HCT116 (cell line): Measurements from ENCODE around the gene MAEA. TPM values are rescaled to one million over a fixed set of nuclear protein-coding genes. Genes with fewer than 3 reads are reported as not detected.

Source experiments
- ATAC-seq: fragments of 200-7000 bp; cut with Tn5 transposase; 2 replicates; pipeline ENCODE4 v1.9.1; 2020; ENCODE audit warnings: mild to moderate bottlenecking, moderate library complexity
- BruUV-seq: library from RNA; stranded (reverse); fragments of 400-500 nt; replicated peaks from 2 replicates; lab custom pipeline; 2021; lab: Mats Ljungman, UMichigan
- CTCF ChIA-PET: fragments of 300-600 bp; sonication (Branson Sonifier 250); formaldehyde crosslinking; loops from one replicate; lab custom pipeline; 2021; ENCODE audit warnings: antibody characterized with exemption; lab: Charles Lee
- POLR2A ChIA-PET: fragments of 300-600, 350-600 bp; sonication (Branson Sonifier 250); formaldehyde crosslinking; loops from one replicate; lab custom pipeline; 2021; ENCODE audit warnings: antibody characterized with exemption; lab: Charles Lee
- RAD21 ChIA-PET, 2 experiments: fragments of 300-600 bp; sonication (Branson Sonifier 250); formaldehyde crosslinking; loops; one replicate each; lab custom pipeline; 2023; ENCODE audit warnings: low total read pairs in 2 of 2; ENCODE audit not compliant: uncharacterized antibody in 2 of 2, unreplicated experiment in 2 of 2, low non-redundant PET in 1 of 2; lab: Charles Lee
- DNase-seq: peaks from one replicate; pipeline ENCODE4 v3.0.0-alpha.2; 2010; ENCODE audit warnings: low read depth, low spot score
- H2AFZ ChIP-seq: fragments of 200-600 bp; shearing (Covaris generic), sonication (generic); 2 replicates; pipeline ENCODE4 v1.6.1; 2017; ENCODE audit warnings: low read depth, mixed run types, mixed read lengths, antibody characterized with exemption, low read length; ENCODE audit not compliant: poor library complexity, severe bottlenecking
- H3K27ac ChIP-seq: 2 replicates; pipeline ENCODE4 v1.5.1; 2012; ENCODE audit warnings: low read depth, low read length
- H3K27me3 ChIP-seq: fragments of 200-600 bp; sonication (generic); 2 replicates; pipeline ENCODE4 v1.6.1; 2016; ENCODE audit warnings: mixed run types, low read length, mixed read lengths; ENCODE audit not compliant: insufficient read depth
- H3K36me3 ChIP-seq, 2 experiments: fragments of 200-500 bp in 1 of 2; fragments of 200-600 bp in 1 of 2; sonication (Bioruptor generic) in 1 of 2; sonication (generic) in 1 of 2; 2 replicates each; pipeline versions ENCODE4 v1.5.1 to v1.6.1; 2014 to 2016; ENCODE audit warnings: low read length in 2 of 2, inconsistent platforms in 1 of 2, mixed read lengths in 1 of 2, mixed run types in 1 of 2; ENCODE audit not compliant: insufficient read depth in 2 of 2, control insufficient read depth in 1 of 2
- H3K4me1 ChIP-seq, 2 experiments: fragments of 200-600 bp in 1 of 2; sonication (generic) in 1 of 2; 2 replicates each; pipeline versions ENCODE4 v1.5.1 to v1.6.1; 2012 to 2017; ENCODE audit warnings: low read length in 2 of 2, inconsistent platforms in 1 of 2, mild to moderate bottlenecking in 1 of 2, mixed read lengths in 1 of 2, mixed run types in 1 of 2, moderate library complexity in 1 of 2; ENCODE audit not compliant: insufficient read depth in 2 of 2, control insufficient read depth in 1 of 2
- H3K4me2 ChIP-seq: fragments of 200-600 bp; sonication (generic); 2 replicates; pipeline ENCODE4 v1.6.1; 2017; ENCODE audit warnings: mixed run types, low read length, mixed read lengths
- H3K4me3 ChIP-seq, 2 experiments: fragments of 200-600 bp in 1 of 2; sonication (generic) in 1 of 2; replicated peaks in 1 of 2; 2 replicates each; pipeline ENCODE4 v1.5.1; 2011 to 2016; ENCODE audit warnings: low read length in 2 of 2, control low read depth in 1 of 2, low read depth in 1 of 2, mild to moderate bottlenecking in 1 of 2, mixed read lengths in 1 of 2, mixed run types in 1 of 2
- H3K79me2 ChIP-seq: fragments of 200-600 bp; sonication (generic); 2 replicates; pipeline ENCODE4 v1.6.1; 2017; ENCODE audit warnings: mild to moderate bottlenecking, mixed run types, low read length, moderate library complexity, mixed read lengths; ENCODE audit not compliant: insufficient read depth
- H3K9ac ChIP-seq: fragments of 200-600 bp; sonication (generic); 2 replicates; pipeline ENCODE4 v1.6.1; 2016; ENCODE audit warnings: low read length, mixed read lengths
- H3K9me2 ChIP-seq: fragments of 200-600 bp; sonication (generic), shearing (Covaris generic); 2 replicates; pipeline ENCODE4 v1.6.1; 2017; ENCODE audit warnings: mixed run types, mild to moderate bottlenecking, moderate library complexity; ENCODE audit not compliant: insufficient read depth
- H3K9me3 ChIP-seq, 2 experiments: fragments of 200-500 bp in 1 of 2; fragments of 200-600 bp in 1 of 2; sonication (Bioruptor generic) in 1 of 2; sonication (generic) in 1 of 2; 2 replicates each; pipeline ENCODE4 v1.6.1; 2014 to 2017; ENCODE audit warnings: low read length in 2 of 2, mixed read lengths in 2 of 2, inconsistent platforms in 1 of 2, low read depth in 1 of 2, mild to moderate bottlenecking in 1 of 2, mixed run types in 1 of 2, moderate library complexity in 1 of 2; ENCODE audit not compliant: control insufficient read depth in 1 of 2, insufficient read depth in 1 of 2
- H4K20me1 ChIP-seq: fragments of 200-600 bp; sonication (generic), shearing (Covaris generic); 2 replicates; pipeline ENCODE4 v1.6.1; 2017; ENCODE audit warnings: mixed run types, mild to moderate bottlenecking, moderate library complexity; ENCODE audit not compliant: insufficient read depth
- ATF3 ChIP-seq: IDR thresholded peaks from 2 replicates; pipeline ENCODE4 v1.6.1; 2012
- CEBPB ChIP-seq: IDR thresholded peaks from 2 replicates; pipeline ENCODE4 v1.6.1; 2012; ENCODE audit warnings: low read depth
- CTCF ChIP-seq, 3 experiments: fragments of 200-600 bp in 1 of 3; sonication (generic) in 1 of 3; IDR thresholded peaks in 2 of 3; conservative IDR thresholded peaks in 1 of 3; 2 replicates each; pipeline ENCODE4 v1.5.1; 2012 to 2017; ENCODE audit warnings: low read depth in 2 of 3, low read length in 2 of 3, antibody characterized with exemption in 1 of 3, borderline replicate concordance in 1 of 3, control low read depth in 1 of 3, mild to moderate bottlenecking in 1 of 3, mixed read lengths in 1 of 3, mixed run types in 1 of 3, moderate library complexity in 1 of 3; ENCODE audit not compliant: insufficient read depth in 1 of 3
- EGR1 ChIP-seq: IDR thresholded peaks from 2 replicates; pipeline ENCODE4 v1.6.1; 2012; ENCODE audit warnings: low read depth
- ELF1 ChIP-seq: IDR thresholded peaks from 2 replicates; pipeline ENCODE4 v1.6.1; 2012; ENCODE audit warnings: low read depth, borderline replicate concordance
- EZH2 ChIP-seq: fragments of 200-600 bp; sonication (generic); IDR thresholded peaks from 2 replicates; pipeline ENCODE4 v1.6.1; 2017; ENCODE audit warnings: antibody characterized with exemption, mixed run types
- MAX ChIP-seq: IDR thresholded peaks from 2 replicates; pipeline ENCODE4 v1.6.1; 2012
- POLR2A ChIP-seq: IDR thresholded peaks from 2 replicates; pipeline ENCODE4 v1.7.0; 2011; ENCODE audit warnings: borderline replicate concordance; ENCODE audit not compliant: insufficient read depth, insufficient read length; ENCODE audit errors: extremely low read depth
- POLR2AphosphoS5 ChIP-seq: IDR thresholded peaks from 2 replicates; pipeline ENCODE4 v1.6.1; 2011; ENCODE audit warnings: mild to moderate bottlenecking, low read depth, low read length, moderate library complexity
- SRF ChIP-seq: IDR thresholded peaks from 2 replicates; pipeline ENCODE4 v1.6.1; 2012; ENCODE audit warnings: low read depth
- TCF7L2 ChIP-seq: IDR thresholded peaks from 2 replicates; pipeline ENCODE4 v1.7.0; 2011; ENCODE audit warnings: borderline replicate concordance, inconsistent platforms; ENCODE audit not compliant: insufficient read depth, insufficient read length; ENCODE audit errors: extremely low read depth
- ZBTB33 ChIP-seq: IDR thresholded peaks from 2 replicates; pipeline ENCODE4 v1.6.1; 2011; ENCODE audit warnings: mild to moderate bottlenecking, low read length, moderate library complexity; ENCODE audit not compliant: insufficient replicate concordance; ENCODE audit errors: extremely low read depth
- ZFX ChIP-seq: fragments of 450-650 bp; IDR thresholded peaks from 2 replicates; pipeline ENCODE4 v1.6.1; 2017
- ZNF274 ChIP-seq: fragments of 200-500 bp; sonication (Bioruptor generic); IDR thresholded peaks from 2 replicates; pipeline ENCODE4 v1.6.1; 2014; ENCODE audit warnings: mild to moderate bottlenecking, low read depth, low read length, inconsistent platforms
- intact Hi-C: fragments of 100-400 bp; cut with micrococcal nuclease; formaldehyde crosslinking; loops from 2 replicates; pipeline ENCODE4 v1.10.0; 2022
- total RNA-seq: library from RNA; stranded (reverse); gene quantifications from one replicate; pipeline ENCODE4 v1.2.1, GENCODE V29; 2021; ENCODE audit not compliant: unreplicated experiment

Gene MAEA
- total RNA-seq, 1 experiment from 2014 or later = 88.3 TPM

- peak overlapping the region; percentile 47 for H3K9ac ChIP-seq
- BruUV-seq = no TSS peak
- no peaks in the 10 kb centered on the region for H3K9me2 ChIP-seq
- no peaks in the 10 kb centered on the region for H3K9me3 ChIP-seq
- POLR2A ChIA-PET = interaction anchor here (1.3 kb wide), 1 partner anchor 17 kb away, joined by 3 read pairs; no protein-coding TSS in a partner anchor
- peak overlapping the region; percentile 66 for H3K4me2 ChIP-seq
- H2AFZ ChIP-seq = no peak overlapping the region
- peak overlapping the region in 1 of 2 experiments; percentile 20; a peak in 1 of 4 replicates for H3K4me3 ChIP-seq
- RAD21 ChIA-PET = no interaction called here
- no peaks in the 10 kb centered on the region for H3K27me3 ChIP-seq
- peak overlapping the region; percentile 70 for H3K27ac ChIP-seq
- peaks cover 11 to 31% of the 10 kb centered on the region in 2 experiments; a peak in 3 of 4 replicates for H3K36me3 ChIP-seq
- DNase-seq = no peak
- intact Hi-C loops = no loop called here
- CTCF ChIA-PET = no interaction called here
- TF ChIP-seq ZFX = no peak
- no peak for TF ChIP-seq ZBTB33
- no peak for TF ChIP-seq CTCF (IDR thresholded peaks at IDR 0.05 in 2 of 3, conservative IDR thresholded peaks at IDR 0.05 in 1 of 3; ENCODE audit: borderline replicate concordance in 1 of 3, insufficient read depth in 1 of 3, low read depth in 2 of 3, low read length in 2 of 3)
- no peak for TF ChIP-seq ELF1
- TF ChIP-seq POLR2A = no peak
- no peak for TF ChIP-seq POLR2AphosphoS5
- TF ChIP-seq EZH2 = no peak
- TF ChIP-seq EGR1 = no peak
- TF ChIP-seq CEBPB = no peak
- TF ChIP-seq ZNF274 = no peak
- no peak for TF ChIP-seq MAX
- TF ChIP-seq TCF7L2 = no peak
- no peak for TF ChIP-seq ATF3
- no peak for TF ChIP-seq SRF
- TF ChIP-seq, all 23 proteins: peak for 0
- Histone ChIP-seq H3K4me1 (peaks cover 8 to 44% of the 10 kb centered on the region in 2 experiments; a peak in 3 of 4 replicates), H4K20me1 (no peaks in the 10 kb centered on the region), H3K79me2 (peaks cover 52% of the 10 kb centered on the region)
- ATAC-seq = no peak
These were observed 33.6 kb downstream of the MAEA start for GRCh38 chr4:1323280-1323634.
